Measurements from ENCODE around the gene TAL2.

TAL2 gene

DNA sequence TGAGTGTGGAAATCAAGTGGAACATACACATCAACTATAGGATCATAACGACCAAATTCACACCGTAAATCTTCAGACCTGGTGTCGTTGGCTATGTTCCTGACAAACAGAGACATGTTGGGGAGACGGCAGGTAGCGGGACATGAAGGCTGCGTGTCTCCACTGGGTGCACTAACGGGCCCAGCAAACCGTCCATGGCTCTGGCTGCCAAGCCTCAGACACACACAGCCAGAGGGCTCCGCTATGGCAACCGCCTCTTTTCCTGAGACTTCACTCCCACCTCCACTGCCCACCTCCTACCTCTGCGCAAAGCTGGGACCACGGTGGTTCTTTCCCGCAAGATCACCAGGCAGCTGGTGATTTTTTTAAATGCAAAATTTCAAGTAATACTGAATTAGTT lies 48.4 kb downstream of the TAL2 start:
- no peak for DNase-seq (ENCODE audit: low spot score)

DNA sequence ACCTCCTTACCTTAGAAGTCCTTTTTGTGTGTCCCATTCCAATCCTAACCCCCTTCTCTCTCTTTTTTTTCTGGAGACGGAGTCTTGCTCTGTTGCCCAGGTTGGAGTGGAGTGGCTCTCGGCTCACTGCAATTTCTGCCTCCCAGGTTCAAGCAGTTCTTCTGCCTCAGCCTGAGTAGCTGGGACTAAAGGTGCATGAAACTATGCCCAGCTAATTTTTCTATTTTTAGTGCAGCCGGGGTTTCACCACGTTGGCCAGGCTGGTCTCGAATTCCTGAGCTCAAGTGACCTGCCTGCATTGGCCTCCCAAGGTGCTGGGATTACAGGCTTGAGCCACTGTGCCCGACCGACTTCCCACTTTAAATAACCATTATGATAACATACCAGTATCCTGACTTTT lies 49.6 kb downstream of the TAL2 start:
- no peak for DNase-seq (ENCODE audit: low spot score)

DNA sequence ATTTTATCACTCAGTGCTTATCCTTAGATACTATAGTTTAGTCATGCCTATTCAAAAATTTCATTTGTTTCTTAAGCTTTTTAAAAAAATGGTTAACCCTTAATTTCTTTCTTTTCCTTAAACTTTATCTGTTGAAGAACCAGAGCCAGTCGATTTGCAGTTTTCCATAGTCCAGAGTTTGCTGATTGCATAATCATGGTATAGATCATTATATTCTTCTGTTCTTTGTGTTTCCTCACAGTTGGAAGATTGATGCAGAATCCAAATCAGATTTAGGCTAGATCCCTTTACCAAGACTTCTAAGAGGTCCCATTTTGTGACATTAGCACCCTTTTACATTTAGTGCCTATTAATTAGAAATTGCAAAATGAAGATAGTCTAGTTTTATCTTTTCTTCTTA lies 50.0 kb downstream of the TAL2 start:
- DNase-seq (ENCODE audit: low spot score), result no peak

Measured in LoVo (cell line).